HG02885 (cell line): ENCODE results near the gene CENPI.
"Not testable (repeated sequence)": the region's sequence is repeated elsewhere in the genome, so short reads cannot be mapped to it uniquely, and the experiment has no call there.

Experiments
- ATAC-seq: cut with Tn5 transposase; IDR thresholded peaks from one replicate; pipeline ENCODE4 v1.9.1; 2021; ENCODE audit warnings: mild to moderate bottlenecking; ENCODE audit not compliant: unreplicated experiment, poor library complexity

The CENPI gene

GRCh38 chrX:101097546-101098453 lies at the start of gene CENPI:
TSS of gene CENPI (plus strand) at chrX:101098204. CDS start at chrX:101101071, 2,867 bp downstream.
- ATAC-seq, result peak; percentile 99

GRCh38 chrX:101051153-101051548 lies 46.9 kb upstream of the CENPI start:
- ATAC-seq, result peak; percentile 13

- ATAC-seq, result peak; percentile 93
Measured at GRCh38 chrX:101051549-101052302, 46.3 kb upstream of the CENPI start, which contains the start of gene TRMT2B. TSS of gene TRMT2B (minus strand) at chrX:101052111. CDS start at chrX:101042289, 9,822 bp downstream.

- not testable (repeated sequence) for ATAC-seq
Measured at GRCh38 chrX:101056551-101056950, 41.5 kb upstream of the CENPI start.

- peak; percentile 96 for ATAC-seq
Measured at GRCh38 chrX:101057093-101057714, 40.8 kb upstream of the CENPI start.

- ATAC-seq, result no peak
Measured at GRCh38 chrX:101062176-101062575, 35.8 kb upstream of the CENPI start.

GRCh38 chrX:101071582-101071981 lies 26.4 kb upstream of the CENPI start:
- no peak for ATAC-seq

- ATAC-seq, result no peak
Measured at GRCh38 chrX:101078716-101079598, 19.0 kb upstream of the CENPI start, which contains the start of gene TMEM35A. TSS of gene TMEM35A (plus strand) at chrX:101078879. CDS start at chrX:101079003, 124 bp downstream.

- ATAC-seq, result no peak
Measured at GRCh38 chrX:101079736-101080270, 18.2 kb upstream of the CENPI start.

- ATAC-seq, result no peak
Measured at GRCh38 chrX:101080326-101081124, 17.5 kb upstream of the CENPI start.

GRCh38 chrX:101081231-101081630 lies 16.8 kb upstream of the CENPI start:
- ATAC-seq, result no peak

GRCh38 chrX:101091817-101092216 lies 6.2 kb upstream of the CENPI start:
- ATAC-seq, result no peak

GRCh38 chrX:101108284-101108683 lies 10.3 kb downstream of the CENPI start:
- ATAC-seq, result no peak

GRCh38 chrX:101117701-101118100 lies 19.7 kb downstream of the CENPI start:
- no peak for ATAC-seq

- ATAC-seq, result no peak
Measured at GRCh38 chrX:101136235-101136634, 38.2 kb downstream of the CENPI start.
